GM12878 (cell line): Measurements from ENCODE around the gene USP15. TPM values are rescaled to one million over a fixed set of nuclear protein-coding genes. Genes with fewer than 3 reads are reported as not detected.

Experiments used
- ATAC-seq: fragments of 200-7000 bp; cut with Tn5 transposase; 3 replicates; pipeline ENCODE4 v1.9.1; 2020; ENCODE audit warnings: mild to moderate bottlenecking, moderate library complexity
- BruUV-seq: library from RNA; stranded (reverse); fragments of 400-500 nt; replicated peaks from 2 replicates; lab custom pipeline; 2021; lab: Mats Ljungman, UMichigan
- CTCF ChIA-PET: fragments of 300-600 bp; sonication (Branson Sonifier 250); formaldehyde crosslinking; extraction: SDS; loops from one replicate; lab custom pipeline; 2021; ENCODE audit warnings: inconsistent platforms; lab: Yijun Ruan, JAX
- POLR2A ChIA-PET: fragments of 350-600 bp; formaldehyde crosslinking; extraction: SDS; loops from one replicate; lab custom pipeline; 2021; ENCODE audit warnings: inconsistent platforms; lab: Charles Lee
- RAD21 ChIA-PET: fragments of 300-600 bp; sonication (Branson Sonifier 250); formaldehyde crosslinking; loops from one replicate; lab custom pipeline; 2023; ENCODE audit warnings: antibody characterized with exemption; ENCODE audit not compliant: unreplicated experiment; lab: Charles Lee
- SMC1A ChIA-PET: fragments of 300-600 bp; sonication (Branson Sonifier 250); formaldehyde crosslinking; loops from one replicate; lab custom pipeline; 2023; ENCODE audit not compliant: unreplicated experiment, uncharacterized antibody; lab: Charles Lee
- DNase-seq: peaks from one replicate; pipeline ENCODE4 v3.0.0-alpha.2; 2011; ENCODE audit warnings: low read depth, low spot score
- FAIRE-seq: peaks from 3 replicates; lab custom pipeline; 2011; peaks lifted over from hg19 to GRCh38; lab: Jason Lieb, UNC
- H2AFZ ChIP-seq: 2 replicates; pipeline ENCODE4 v1.6.0; 2011; ENCODE audit warnings: low read depth, low read length, control low read depth; ENCODE audit not compliant: control insufficient read depth
- H3K27ac ChIP-seq: 2 replicates; pipeline ENCODE4 v1.5.1; 2011; ENCODE audit warnings: control low read depth; ENCODE audit not compliant: control insufficient read depth, insufficient read depth
- H3K27me3 ChIP-seq, 2 experiments: replicated peaks in 1 of 2; 2 replicates each; pipeline versions ENCODE4 v1.6.0 to v1.6.1; 2011; ENCODE audit warnings: low read length in 1 of 2; ENCODE audit not compliant: control insufficient read depth in 2 of 2, insufficient read depth in 2 of 2
- H3K36me3 ChIP-seq, 2 experiments: 2 replicates each; pipeline ENCODE4 v1.5.1; 2011; ENCODE audit warnings: low read length in 1 of 2; ENCODE audit not compliant: control insufficient read depth in 2 of 2, insufficient read depth in 2 of 2
- H3K4me1 ChIP-seq: 2 replicates; pipeline ENCODE4 v1.6.1; 2011; ENCODE audit warnings: mild to moderate bottlenecking, low read length, moderate library complexity, mixed read lengths; ENCODE audit not compliant: control insufficient read depth, insufficient read depth
- H3K4me2 ChIP-seq: 2 replicates; pipeline ENCODE4 v1.6.0; 2011; ENCODE audit warnings: control low read depth; ENCODE audit not compliant: control insufficient read depth, insufficient read depth
- H3K4me3 ChIP-seq: fragments of 200-600 bp; sonication (generic); 2 replicates; pipeline ENCODE4 v1.5.1; 2016
- H3K79me2 ChIP-seq: 2 replicates; pipeline ENCODE4 v1.6.0; 2011; ENCODE audit warnings: low read length; ENCODE audit not compliant: control insufficient read depth, insufficient read depth
- H3K9ac ChIP-seq: 2 replicates; pipeline ENCODE4 v1.8.0; 2011; ENCODE audit warnings: low read length, control low read depth, mixed read lengths; ENCODE audit not compliant: control insufficient read depth, insufficient read depth
- H3K9me3 ChIP-seq: replicated peaks from 3 replicates; pipeline ENCODE4 v1.5.1; 2011; ENCODE audit warnings: mild to moderate bottlenecking, low read length; ENCODE audit not compliant: control insufficient read depth, insufficient read depth
- H4K20me1 ChIP-seq: 2 replicates; pipeline ENCODE4 v1.6.0; 2011; ENCODE audit not compliant: control insufficient read depth, insufficient read depth
- BCL11A ChIP-seq: IDR thresholded peaks from 2 replicates; pipeline ENCODE4 v1.6.1; 2011; ENCODE audit warnings: low read depth, low read length
- CBX3 ChIP-seq: fragments of 200-600 bp; sonication (generic); IDR thresholded peaks from 2 replicates; pipeline ENCODE4 v1.6.1; 2016; ENCODE audit warnings: low read depth, borderline replicate concordance
- CREB1 ChIP-seq: IDR thresholded peaks from 2 replicates; pipeline ENCODE4 v1.6.1; 2012; ENCODE audit warnings: low read depth, mild to moderate bottlenecking, inconsistent platforms
- CREM ChIP-seq: IDR thresholded peaks from 2 replicates; pipeline ENCODE4 v1.6.1; 2014; ENCODE audit warnings: antibody characterized with exemption, low read depth
- E2F4 ChIP-seq: IDR thresholded peaks from 2 replicates; pipeline ENCODE4 v1.6.1; 2012; ENCODE audit warnings: low read depth, low read length, improper control_type of control experiment
- E2F8 ChIP-seq: fragments of 450-650 bp; IDR thresholded peaks from 2 replicates; pipeline ENCODE4 v1.6.1; 2018; ENCODE audit warnings: mild to moderate bottlenecking, low read depth, moderate library complexity; ENCODE audit not compliant: partially characterized antibody
- IRF3 ChIP-seq: fragments of 450-650 bp; IDR thresholded peaks from 2 replicates; pipeline ENCODE4 v1.6.1; 2014; ENCODE audit warnings: mild to moderate bottlenecking
- MEF2B ChIP-seq: fragments of 450-650 bp; IDR thresholded peaks from 2 replicates; pipeline ENCODE4 v1.6.1; 2018; ENCODE audit warnings: mild to moderate bottlenecking, moderate library complexity; ENCODE audit not compliant: partially characterized antibody, poor library complexity, severe bottlenecking
- NFYA ChIP-seq: IDR thresholded peaks from 2 replicates; pipeline ENCODE4 v1.6.1; 2011; ENCODE audit warnings: low read depth, mild to moderate bottlenecking, low read length, improper control_type of control experiment, borderline replicate concordance
- NR2F1 ChIP-seq: fragments of 450-650 bp; conservative IDR thresholded peaks from 2 replicates; pipeline ENCODE4 v1.6.1; 2017; ENCODE audit warnings: mild to moderate bottlenecking
- POLR2AphosphoS5 ChIP-seq: IDR thresholded peaks from 2 replicates; pipeline ENCODE4 v1.6.1; 2011; ENCODE audit warnings: mild to moderate bottlenecking, low read length, inconsistent platforms
- PRDM15 ChIP-seq: fragments of 450-650 bp; formaldehyde crosslinking; IDR thresholded peaks from 2 replicates; pipeline ENCODE4 v1.4.0; 2020; ENCODE audit warnings: mild to moderate bottlenecking, moderate library complexity
- RBBP5 ChIP-seq: fragments of 200-600 bp; sonication (generic); conservative IDR thresholded peaks from 2 replicates; pipeline ENCODE4 v1.6.1; 2016
- ZBED1 ChIP-seq: IDR thresholded peaks from 2 replicates; pipeline ENCODE4 v1.6.1; 2016; ENCODE audit warnings: borderline replicate concordance
- WGBS: methylation state at CpG from one replicate; pipeline ENCODE4 v1.1.6; 2016; ENCODE audit warnings: low lambda C conversion rate; ENCODE audit not compliant: insufficient replicate concordance, insufficient coverage; ENCODE audit errors: missing lambda C conversion rate; 5-methylcytosine and 5-hydroxymethylcytosine counted together
- in situ Hi-C: fragments of 300-500 bp; cut with MboI; formaldehyde crosslinking; loops from 9 replicates; pipeline ENCODE4 v1.14.3; 2018; ENCODE audit warnings: mixed read lengths
- intact Hi-C: fragments of 100-400 bp; cut with micrococcal nuclease; formaldehyde crosslinking; loops from one replicate; pipeline ENCODE4 v1.14.2; 2022; ENCODE audit not compliant: unreplicated experiment
- polyA plus RNA-seq, 11 experiments: library from polyadenylated mRNA; depleted of rRNA in 4 of 11; unstranded in 6 of 11; stranded (reverse) in 5 of 11; fragments of >200 nt; fragmentation: Nextera tagmentation in 4 of 11; fragmentation: Illumina TruSeq in 1 of 11; extraction: Ambion mirVana in 4 of 11; extraction: Trizol in 1 of 11; gene quantifications; 1 replicate in 1 of 11; 2 replicates in 10 of 11; pipeline versions ENCODE4 v1.2.1 to v1.2.3, GENCODE V29; 2011 to 2016; ENCODE audit warnings: inconsistent platforms in 2 of 11, missing spikeins in 2 of 11, low read depth in 1 of 11
- total RNA-seq, 4 experiments: library from RNA; depleted of rRNA in 3 of 4; stranded (reverse); fragments of >200 nt in 3 of 4; fragmentation: Illumina TruSeq in 1 of 4; extraction: Trizol in 1 of 4; gene quantifications; 2 replicates each; pipeline versions ENCODE4 v1.2.1 to v1.2.3, GENCODE V29; 2013 to 2021

USP15 gene
- total and polyA plus RNA-seq, 10 of the 15 experiments (the other 5 are each of a cell fraction or from before 2014, with no cell fraction given), result 57.6 to 101 (median 90.2) TPM

GRCh38 chr12:62215506-62215905 lies 44.7 kb upstream of the USP15 start (continued):
- TF ChIP-seq IRF3 (no peak), POLR2AphosphoS5 (no peak), ZBED1 (no peak), MEF2B (no peak), CREM (no peak)

GRCh38 chr12:62217466-62218194 lies 42.6 kb upstream of the USP15 start:
- ATAC-seq (no peak), DNase-seq (no peak), FAIRE-seq (no peak)
- H3K79me2 ChIP-seq, result no peaks in the 10 kb centered on the region
- no TSS peak for BruUV-seq
- H3K27ac ChIP-seq, result no peak overlapping the region
- ChIA-PET POLR2A (no interaction called here), RAD21 (no interaction called here), SMC1A (interaction anchor here (0.5 kb wide), 1 partner anchor 134 kb away, joined by 3 read pairs; no protein-coding TSS in a partner anchor), CTCF (interaction anchor here (0.6 to 1.7 kb wide), 3 partner anchors 8 to 766 kb away, joined by 3 to 5 read pairs (median 3); no protein-coding TSS in a partner anchor)
- no peaks in the 10 kb centered on the region for H3K27me3 ChIP-seq
- H3K9ac ChIP-seq, result no peak overlapping the region
- H3K4me3 ChIP-seq, result no peak overlapping the region
- H2AFZ ChIP-seq, result no peak overlapping the region
- H3K4me2 ChIP-seq, result no peak overlapping the region
- no peaks in the 10 kb centered on the region for H3K36me3 ChIP-seq
- WGBS, result 64% methylated on average over 6 of the region's 6 CpGs
- no peaks in the 10 kb centered on the region for H3K9me3 ChIP-seq
- intact Hi-C loops (no loop called here), in situ Hi-C loops (no loop called here)
- H3K4me1 ChIP-seq, result no peaks in the 10 kb centered on the region
- H4K20me1 ChIP-seq, result no peaks in the 10 kb centered on the region
- TF ChIP-seq NR2F1 (no peak), NFYA (no peak), E2F4 (no peak), CBX3 (no peak), PRDM15 (CRISPR knock-in tag) (no peak), CREB1 (no peak), BCL11A (no peak), RBBP5 (no peak), E2F8 (no peak)
